Measurements from ENCODE around the gene VOPP1. TPM values are rescaled to one million over a fixed set of nuclear protein-coding genes. Genes with fewer than 3 reads are reported as not detected.

Gene VOPP1
- total and polyA plus RNA-seq, 9 of the 15 experiments (the other 6 are each of a cell fraction or from before 2014, with no cell fraction given): 8.2 to 45.8 (median 31.2) TPM

DNA sequence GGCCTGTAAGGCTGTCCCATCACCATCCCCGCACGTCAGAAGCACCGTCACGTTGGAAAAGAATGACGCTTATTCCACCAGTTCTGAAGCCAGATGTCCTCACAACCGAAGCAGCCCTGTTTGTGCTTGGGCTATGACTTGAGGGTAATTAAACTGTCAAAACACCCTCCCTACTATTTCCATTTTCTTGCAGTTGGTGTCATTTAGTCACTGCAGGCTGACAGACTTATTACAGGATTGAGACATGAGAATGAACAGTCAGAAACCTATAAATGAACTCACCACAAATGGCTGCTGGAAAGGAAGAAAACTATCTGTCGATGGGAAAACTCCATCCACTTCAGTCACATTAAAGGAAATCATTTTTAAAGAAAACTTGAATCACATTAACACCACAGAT, 85.3 kb downstream of the VOPP1 start:
- Histone ChIP-seq H3K36me3 (ENCODE audit: control insufficient read depth, insufficient read depth, low read length) (peaks cover 21% of the 10 kb centered on the region; the same call in 1 of the 3 replicates), H3K4me2 (ENCODE audit: insufficient read depth, low read length) (no peak overlapping the region), H3K4me3 (no peak overlapping the region), H4K20me1 (replicated peaks; ENCODE audit: control insufficient read depth, insufficient read depth, low read length) (no peaks in the 10 kb centered on the region; the same call in 1 of the 2 replicates), H2AFZ (ENCODE audit: low read depth, low read length) (no peak overlapping the region), H3K9me3 (replicated peaks; ENCODE audit: control insufficient read depth, insufficient read depth, low read depth, low read length) (no peaks in the 10 kb centered on the region), H3K9me1 (ENCODE audit: control insufficient read depth, insufficient read depth, low read length) (no peaks in the 10 kb centered on the region), H3K79me2 (ENCODE audit: control insufficient read depth, insufficient read depth, low read length) (no peaks in the 10 kb centered on the region), H3K9ac (ENCODE audit: insufficient read depth in 1 of 2, low read depth in 2 of 2, low read length in 2 of 2) (no peak overlapping the region), H3K4me1 (replicated peaks in 1 of 2; ENCODE audit: control insufficient read depth in 2 of 2, insufficient read depth in 2 of 2, low read length in 2 of 2) (peaks cover 3 to 9% of the 10 kb centered on the region in 2 experiments; a peak in 2 of 5 replicates), H3K27me3 (ENCODE audit: control insufficient read depth in 2 of 2, insufficient read depth in 2 of 2, low read length in 2 of 2) (no peaks in the 10 kb centered on the region), H3K27ac (ENCODE audit: extremely low read depth, low read depth, low read length) (no peak overlapping the region)
- ATAC-seq (no peak), DNase-seq (ENCODE audit: extremely low read depth in 1 of 4, low spot score in 3 of 4) (no peak), FAIRE-seq (no peak)
- TF ChIP-seq SMARCB1 (IDR thresholded peaks at IDR 0.05; ENCODE audit: insufficient read length, low read depth): no peak
- TF ChIP-seq, protein P1, sequence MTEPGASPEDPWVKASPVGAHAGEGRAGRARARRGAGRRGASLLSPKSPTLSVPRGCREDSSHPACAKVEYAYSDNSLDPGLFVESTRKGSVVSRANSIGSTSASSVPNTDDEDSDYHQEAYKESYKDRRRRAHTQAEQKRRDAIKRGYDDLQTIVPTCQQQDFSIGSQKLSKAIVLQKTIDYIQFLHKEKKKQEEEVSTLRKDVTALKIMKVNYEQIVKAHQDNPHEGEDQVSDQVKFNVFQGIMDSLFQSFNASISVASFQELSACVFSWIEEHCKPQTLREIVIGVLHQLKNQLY (CRISPR knock-in tag; conservative IDR thresholded peaks at IDR 0.05): no peak
- no peak for TF ChIP-seq BMI1 (IDR thresholded peaks at IDR 0.05; ENCODE audit: low read length)
- no peak for TF ChIP-seq TEAD1 (CRISPR knock-in tag; IDR thresholded peaks at IDR 0.05)
- no peak for TF ChIP-seq NFIC (IDR thresholded peaks at IDR 0.05)
- no peak for TF ChIP-seq ZNF561 (CRISPR knock-in tag; conservative IDR thresholded peaks at IDR 0.05)
- no peak for TF ChIP-seq CHD1 (IDR thresholded peaks at IDR 0.05; ENCODE audit: low read length)
- TF ChIP-seq DPF2 (IDR thresholded peaks at IDR 0.05): no peak
- TF ChIP-seq POLR2B (IDR thresholded peaks at IDR 0.05; ENCODE audit: low read depth, partially characterized antibody): no peak
- TF ChIP-seq, protein P2, sequence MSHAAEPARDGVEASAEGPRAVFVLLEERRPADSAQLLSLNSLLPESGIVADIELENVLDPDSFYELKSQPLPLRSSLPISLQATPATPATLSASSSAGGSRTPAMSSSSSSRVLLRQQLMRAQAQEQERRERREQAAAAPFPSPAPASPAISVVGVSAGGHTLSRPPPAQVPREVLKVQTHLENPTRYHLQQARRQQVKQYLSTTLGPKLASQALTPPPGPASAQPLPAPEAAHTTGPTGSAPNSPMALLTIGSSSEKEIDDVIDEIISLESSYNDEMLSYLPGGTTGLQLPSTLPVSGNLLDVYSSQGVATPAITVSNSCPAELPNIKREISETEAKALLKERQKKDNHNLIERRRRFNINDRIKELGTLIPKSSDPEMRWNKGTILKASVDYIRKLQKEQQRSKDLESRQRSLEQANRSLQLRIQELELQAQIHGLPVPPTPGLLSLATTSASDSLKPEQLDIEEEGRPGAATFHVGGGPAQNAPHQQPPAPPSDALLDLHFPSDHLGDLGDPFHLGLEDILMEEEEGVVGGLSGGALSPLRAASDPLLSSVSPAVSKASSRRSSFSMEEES (CRISPR knock-in tag; IDR thresholded peaks at IDR 0.05): no peak
- TF ChIP-seq MIER1 (IDR thresholded peaks at IDR 0.05; ENCODE audit: low read depth): no peak
- TF ChIP-seq U2AF1 (optimal IDR thresholded peaks at IDR 0.05; ENCODE audit: low read depth, low read length): no peak
- no peak for TF ChIP-seq E2F5 (CRISPR knock-in tag; IDR thresholded peaks at IDR 0.05)
- no peak for TF ChIP-seq ZKSCAN3 (CRISPR knock-in tag; IDR thresholded peaks at IDR 0.05)
- in situ Hi-C loops (cut with MboI) (no loop called here), intact Hi-C loops (cut with micrococcal nuclease) (no loop called here)
- ChIA-PET POLR2A (no interaction called here), CTCF (ENCODE audit: low intra/inter-chr PET ratio) (no interaction called here)
- 86% methylated on average over 7 of the region's 7 CpGs for WGBS (ENCODE audit: insufficient coverage, low coverage, missing lambda C conversion rate)
- no TSS peak for BruUV-seq (replicated peaks)
